GM10248 (cell line): ENCODE results near the gene LDB2.

Experiments
- CTCF ChIA-PET: fragments of 300-600 bp; sonication (Branson Sonifier 250); formaldehyde crosslinking; extraction: SDS; loops from one replicate; lab custom pipeline; 2021; ENCODE audit warnings: antibody characterized with exemption; lab: Yijun Ruan, JAX
- POLR2A ChIA-PET: fragments of 350-650 bp; sonication (Branson Sonifier 250); formaldehyde crosslinking; extraction: SDS; loops from one replicate; lab custom pipeline; 2020; ENCODE audit warnings: antibody characterized with exemption; lab: Yijun Ruan, JAX
- DNase-seq: peaks from one replicate; pipeline ENCODE4 v3.0.0; 2012; ENCODE audit errors: extremely low spot score
- TF ChIP-seq, protein P1 (sequence below): IDR thresholded peaks from 2 replicates; pipeline ENCODE4 v1.5.1; 2012; ENCODE audit warnings: mild to moderate bottlenecking, low read depth; ENCODE audit errors: extremely low read depth, missing control alignments, control extremely low read depth

Gene LDB2

DNA sequence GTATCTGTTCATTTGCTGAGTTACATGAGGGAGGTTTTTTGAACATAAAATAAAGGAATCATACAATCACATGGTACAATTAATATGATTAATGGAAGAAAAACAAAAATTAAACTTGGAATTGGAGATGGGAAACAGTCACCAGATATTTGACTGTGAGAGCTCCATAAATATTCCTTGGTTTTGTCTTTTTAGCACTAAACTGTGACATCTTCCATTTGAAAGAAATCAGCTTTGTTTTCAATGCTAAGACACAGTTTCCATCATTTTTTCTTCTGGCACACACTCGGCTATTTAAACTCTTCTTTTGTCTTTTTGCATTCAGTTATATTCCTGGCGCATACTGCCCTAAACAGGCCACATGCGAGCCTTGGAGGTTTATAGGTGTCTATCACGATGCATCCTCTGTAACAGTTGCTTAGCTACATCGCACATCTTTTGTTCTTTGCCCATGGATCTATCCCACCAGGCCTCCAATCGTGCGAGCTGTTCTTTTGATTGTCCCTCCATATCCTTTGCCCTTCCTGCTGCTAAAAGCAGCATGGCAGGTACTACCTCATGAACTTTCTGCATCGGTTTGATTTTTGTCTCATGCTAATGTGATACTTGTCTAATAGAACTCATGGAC, 158.3 kb downstream of the LDB2 start:
- no peak for DNase-seq
- ChIA-PET POLR2A (no interaction called here), CTCF (interaction anchor here (0.7 kb wide), 1 partner anchor 54 kb away, joined by 3 read pairs; no protein-coding TSS in a partner anchor)
- TF ChIP-seq, protein P1, sequence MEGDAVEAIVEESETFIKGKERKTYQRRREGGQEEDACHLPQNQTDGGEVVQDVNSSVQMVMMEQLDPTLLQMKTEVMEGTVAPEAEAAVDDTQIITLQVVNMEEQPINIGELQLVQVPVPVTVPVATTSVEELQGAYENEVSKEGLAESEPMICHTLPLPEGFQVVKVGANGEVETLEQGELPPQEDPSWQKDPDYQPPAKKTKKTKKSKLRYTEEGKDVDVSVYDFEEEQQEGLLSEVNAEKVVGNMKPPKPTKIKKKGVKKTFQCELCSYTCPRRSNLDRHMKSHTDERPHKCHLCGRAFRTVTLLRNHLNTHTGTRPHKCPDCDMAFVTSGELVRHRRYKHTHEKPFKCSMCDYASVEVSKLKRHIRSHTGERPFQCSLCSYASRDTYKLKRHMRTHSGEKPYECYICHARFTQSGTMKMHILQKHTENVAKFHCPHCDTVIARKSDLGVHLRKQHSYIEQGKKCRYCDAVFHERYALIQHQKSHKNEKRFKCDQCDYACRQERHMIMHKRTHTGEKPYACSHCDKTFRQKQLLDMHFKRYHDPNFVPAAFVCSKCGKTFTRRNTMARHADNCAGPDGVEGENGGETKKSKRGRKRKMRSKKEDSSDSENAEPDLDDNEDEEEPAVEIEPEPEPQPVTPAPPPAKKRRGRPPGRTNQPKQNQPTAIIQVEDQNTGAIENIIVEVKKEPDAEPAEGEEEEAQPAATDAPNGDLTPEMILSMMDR: no peak

DNA sequence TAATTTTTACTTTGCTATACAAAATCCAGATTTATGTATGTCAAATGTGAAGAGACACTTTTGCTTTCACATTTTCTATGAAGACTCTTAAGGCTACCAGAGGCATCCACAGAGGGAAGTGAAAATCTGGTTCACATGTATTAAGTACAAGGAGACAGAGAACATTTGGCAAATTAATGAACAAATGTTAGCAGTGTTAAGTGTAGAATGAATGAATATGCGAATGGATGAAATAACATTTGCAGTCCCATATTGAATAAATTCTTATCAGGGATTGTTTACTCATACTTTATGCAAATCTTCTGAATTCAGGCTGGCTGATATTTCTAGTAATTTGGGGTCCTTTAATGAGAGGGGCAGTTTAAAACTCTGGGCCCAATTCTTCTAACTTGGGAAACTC, 159.9 kb downstream of the LDB2 start:
- TF ChIP-seq, protein P1: no peak
- POLR2A ChIA-PET: no interaction called here
- CTCF ChIA-PET: no interaction called here
- DNase-seq: no peak

DNA sequence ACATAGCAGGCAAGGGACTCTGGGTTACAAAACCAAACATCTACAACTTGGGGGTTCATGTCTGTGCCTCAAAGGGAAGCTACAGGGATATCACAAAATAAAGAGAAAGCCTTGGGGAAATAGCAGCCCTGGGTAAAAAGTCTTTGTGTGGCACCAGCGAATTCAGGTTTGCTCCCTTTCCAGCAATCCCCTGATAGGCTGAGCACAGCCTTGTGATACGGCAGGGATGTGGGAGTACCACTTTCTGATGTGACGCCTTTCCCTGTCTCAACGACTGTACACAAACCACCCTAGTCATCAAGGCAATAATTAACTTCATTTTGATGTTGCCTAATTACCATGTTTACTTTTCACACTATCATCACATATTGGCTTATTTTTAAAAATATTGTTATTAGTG, 164.9 kb downstream of the LDB2 start:
- TF ChIP-seq, protein P1: no peak
- ChIA-PET CTCF (interaction anchor here (2.0 kb wide), 1 partner anchor 23 kb away, joined by 4 read pairs; no protein-coding TSS in a partner anchor), POLR2A (no interaction called here)
- no peak for DNase-seq

DNA sequence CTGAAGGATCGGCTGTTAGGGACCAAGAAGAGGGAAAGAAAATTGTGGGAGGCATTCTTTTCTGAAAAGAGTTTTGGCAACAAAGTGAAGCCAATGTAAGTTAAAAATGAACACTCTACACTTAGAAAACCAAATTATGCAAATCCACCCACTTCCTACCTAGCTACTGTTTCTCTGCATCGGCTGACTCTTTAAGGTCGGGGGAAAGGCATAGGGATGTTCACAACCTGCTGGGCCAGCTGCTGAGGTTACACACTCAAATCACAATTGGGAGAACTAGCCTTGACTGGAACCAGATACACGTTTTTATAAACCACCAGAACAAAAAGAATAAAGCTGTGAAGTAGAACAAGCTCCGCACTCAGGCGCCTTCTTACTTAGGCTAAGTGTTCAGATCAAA, 165.7 kb downstream of the LDB2 start:
- DNase-seq: no peak
- TF ChIP-seq, protein P1: no peak
- ChIA-PET POLR2A (no interaction called here), CTCF (interaction anchor here (1.4 to 2.0 kb wide), 2 partner anchors 9 to 22 kb away, joined by 4 to 6 read pairs; no protein-coding TSS in a partner anchor)

DNA sequence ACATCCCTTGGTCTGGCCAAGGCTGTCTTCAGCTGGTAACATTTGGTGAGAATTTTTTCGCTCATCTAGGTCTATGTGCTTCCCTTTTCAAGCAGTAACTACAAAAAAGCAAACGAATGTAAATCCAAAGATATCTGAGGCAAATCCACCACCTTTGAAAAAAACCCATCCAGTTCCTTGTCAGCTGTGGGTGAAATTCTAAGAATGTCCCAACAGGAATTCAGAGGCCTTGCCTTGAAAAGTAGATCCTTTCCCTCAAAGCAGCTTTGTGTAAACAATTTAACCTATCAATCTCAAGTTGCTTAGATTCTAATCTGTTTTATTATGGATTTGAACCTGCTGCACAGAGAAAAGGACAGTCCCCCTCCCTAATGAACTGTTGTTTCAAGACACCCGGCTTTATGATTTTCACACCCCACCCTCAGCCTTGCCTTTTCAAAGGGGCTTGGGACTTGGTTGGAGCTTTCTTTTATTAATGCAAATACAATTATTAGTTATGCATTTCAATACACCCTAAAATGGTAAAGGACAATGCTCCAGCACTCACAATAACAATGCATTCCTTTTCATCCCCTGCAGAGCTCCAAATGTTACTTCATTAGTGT, 166.6 kb downstream of the LDB2 start:
- ChIA-PET POLR2A (no interaction called here), CTCF (interaction anchor here (1.3 to 2.0 kb wide), 3 partner anchors 10 to 38 kb away, joined by 3 to 6 read pairs (median 4); no protein-coding TSS in a partner anchor)
- DNase-seq: no peak
- TF ChIP-seq, protein P1: no peak

DNA sequence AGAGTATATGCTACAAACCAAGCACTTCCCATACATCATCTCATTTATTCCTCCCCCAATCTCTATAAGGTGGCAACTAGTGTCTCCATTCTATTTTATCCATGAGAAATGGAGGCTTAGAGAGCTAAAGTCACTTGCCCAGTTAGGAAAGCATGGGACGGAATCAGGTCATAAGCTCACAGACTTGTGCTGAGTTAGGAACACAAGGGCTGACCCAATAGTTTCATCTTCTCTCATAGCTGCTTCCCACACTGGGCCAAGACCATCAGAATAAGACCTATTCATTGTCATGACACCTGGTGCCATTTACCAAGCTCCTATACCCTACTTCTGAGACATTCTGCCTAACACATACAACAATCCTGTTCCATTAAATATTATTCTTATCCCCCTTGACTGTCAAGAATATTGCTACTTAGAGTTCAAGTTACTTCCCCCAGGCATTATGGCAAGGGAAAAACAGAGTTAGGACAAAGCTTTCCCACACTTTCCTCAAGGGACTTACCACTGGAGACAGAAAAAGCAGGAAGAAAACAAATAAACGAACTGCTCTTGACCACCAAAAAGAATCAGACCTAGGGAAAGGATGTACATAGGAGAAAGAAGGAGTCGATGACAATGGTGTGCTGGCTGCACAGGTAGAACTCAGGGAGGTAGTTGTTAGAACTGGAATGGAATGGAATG, 167.8 kb downstream of the LDB2 start:
- no peak for DNase-seq
- ChIA-PET CTCF (interaction anchor here (1.0 to 1.3 kb wide), 3 partner anchors 8 to 39 kb away, joined by 3 read pairs; no protein-coding TSS in a partner anchor), POLR2A (no interaction called here)
- TF ChIP-seq, protein P1: no peak
